Suprapubic skin (tissue), 3 donors: Measurements from ENCODE around the gene SLC12A1.

ENCODE experiments used
- POLR2AphosphoS5 ChIP-seq, 3 donors: sonication (generic); formaldehyde crosslinking; IDR thresholded peaks; one replicate each; pipeline ENCODE4 v1.6.1; 2017; ENCODE audit warnings: antibody characterized with exemption in 3 of 3
- TF ChIP-seq, protein P1 (sequence below), 2 donors: fragments of 200-600 bp in 1 of 2; fragments of 450-650 bp in 1 of 2; sonication (generic) in 1 of 2; IDR thresholded peaks; one replicate each; pipeline ENCODE4 v1.5.1; 2016 to 2019; ENCODE audit warnings: antibody characterized with exemption in 2 of 2, mild to moderate bottlenecking in 1 of 2, moderate library complexity in 1 of 2

DNA sequence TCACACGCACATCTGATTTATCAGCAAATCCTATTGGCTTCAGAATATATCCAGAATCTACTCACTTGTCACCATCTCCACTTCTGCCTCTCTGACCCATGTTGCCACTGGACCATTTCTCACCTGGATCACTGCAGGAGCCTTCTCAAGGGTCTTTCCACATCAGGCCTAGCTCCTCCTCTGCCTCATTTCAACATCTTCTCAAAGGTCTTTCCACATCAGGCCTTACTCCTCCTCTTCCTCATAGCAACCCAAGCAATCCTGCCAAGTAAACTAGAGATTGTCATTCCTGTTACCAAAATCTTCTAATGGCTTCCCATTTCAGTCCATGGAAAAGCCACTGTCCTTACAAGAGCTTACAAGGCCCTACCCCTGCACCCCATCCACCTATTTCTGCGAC, 107.1 kb downstream of the SLC12A1 start:
- TF ChIP-seq, protein P1, sequence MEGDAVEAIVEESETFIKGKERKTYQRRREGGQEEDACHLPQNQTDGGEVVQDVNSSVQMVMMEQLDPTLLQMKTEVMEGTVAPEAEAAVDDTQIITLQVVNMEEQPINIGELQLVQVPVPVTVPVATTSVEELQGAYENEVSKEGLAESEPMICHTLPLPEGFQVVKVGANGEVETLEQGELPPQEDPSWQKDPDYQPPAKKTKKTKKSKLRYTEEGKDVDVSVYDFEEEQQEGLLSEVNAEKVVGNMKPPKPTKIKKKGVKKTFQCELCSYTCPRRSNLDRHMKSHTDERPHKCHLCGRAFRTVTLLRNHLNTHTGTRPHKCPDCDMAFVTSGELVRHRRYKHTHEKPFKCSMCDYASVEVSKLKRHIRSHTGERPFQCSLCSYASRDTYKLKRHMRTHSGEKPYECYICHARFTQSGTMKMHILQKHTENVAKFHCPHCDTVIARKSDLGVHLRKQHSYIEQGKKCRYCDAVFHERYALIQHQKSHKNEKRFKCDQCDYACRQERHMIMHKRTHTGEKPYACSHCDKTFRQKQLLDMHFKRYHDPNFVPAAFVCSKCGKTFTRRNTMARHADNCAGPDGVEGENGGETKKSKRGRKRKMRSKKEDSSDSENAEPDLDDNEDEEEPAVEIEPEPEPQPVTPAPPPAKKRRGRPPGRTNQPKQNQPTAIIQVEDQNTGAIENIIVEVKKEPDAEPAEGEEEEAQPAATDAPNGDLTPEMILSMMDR (IDR thresholded peaks at IDR 0.05): no peak
- no peak for TF ChIP-seq POLR2AphosphoS5 (IDR thresholded peaks at IDR 0.05)
